HG03066 (cell line): ENCODE measurements around the gene FRAT2.
"Not testable (repeated sequence)": the region's sequence is repeated elsewhere in the genome, so short reads cannot be mapped to it uniquely, and the experiment has no call there.

Source experiments
- ATAC-seq: cut with Tn5 transposase; IDR thresholded peaks from one replicate; pipeline ENCODE4 v1.9.1; 2021; ENCODE audit warnings: low read depth; ENCODE audit not compliant: unreplicated experiment

The FRAT2 gene

DNA sequence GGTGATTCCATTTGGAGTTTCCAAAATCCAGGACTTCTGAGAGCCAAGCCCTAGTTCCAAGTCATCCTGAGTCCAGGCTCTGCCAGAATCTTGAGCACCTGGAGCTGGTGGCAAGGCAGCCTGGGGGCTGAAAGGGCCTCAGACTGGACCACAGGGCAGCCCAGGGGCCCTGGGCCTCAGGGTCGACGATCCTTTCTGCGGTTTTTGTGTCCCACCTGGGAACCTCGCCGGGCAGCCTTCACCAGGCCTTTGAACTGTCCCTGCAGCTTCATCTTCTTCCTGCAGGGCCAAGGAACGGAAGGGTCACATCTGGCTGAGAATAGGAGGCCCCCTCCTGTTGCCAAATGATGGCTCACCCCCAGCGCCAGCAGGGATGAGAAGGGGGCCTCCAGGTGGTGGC lies 22.4 kb upstream of the FRAT2 start:
- ATAC-seq: no peak

DNA sequence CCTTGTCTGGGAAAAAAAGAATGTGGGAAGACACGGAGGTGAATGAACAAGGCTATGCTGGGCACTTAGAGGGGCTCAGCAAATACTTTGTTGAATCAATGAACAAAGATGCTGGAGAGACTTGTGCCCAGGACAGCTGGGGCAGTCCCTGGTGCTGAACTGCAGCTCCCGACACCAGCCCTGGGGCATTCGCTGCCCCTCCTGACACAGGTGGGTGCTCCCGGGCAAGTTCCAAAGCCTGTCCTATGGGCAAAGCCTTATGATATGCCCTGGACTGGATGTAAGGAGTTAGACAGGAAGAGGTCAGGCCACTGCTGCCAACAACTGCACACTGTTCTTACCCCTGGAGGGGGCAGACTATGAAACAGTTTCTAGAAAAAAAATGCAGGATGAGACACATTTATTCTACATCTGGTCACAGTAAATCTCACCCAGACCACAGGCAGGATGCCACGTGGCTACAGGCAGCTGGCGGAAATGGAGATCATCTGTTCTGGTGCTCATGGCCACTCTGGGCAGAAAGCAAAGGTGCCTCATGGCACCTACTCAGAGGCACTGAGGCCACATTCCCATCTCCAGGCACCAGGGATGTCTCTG lies 21.9 kb upstream of the FRAT2 start:
- no peak for ATAC-seq

DNA sequence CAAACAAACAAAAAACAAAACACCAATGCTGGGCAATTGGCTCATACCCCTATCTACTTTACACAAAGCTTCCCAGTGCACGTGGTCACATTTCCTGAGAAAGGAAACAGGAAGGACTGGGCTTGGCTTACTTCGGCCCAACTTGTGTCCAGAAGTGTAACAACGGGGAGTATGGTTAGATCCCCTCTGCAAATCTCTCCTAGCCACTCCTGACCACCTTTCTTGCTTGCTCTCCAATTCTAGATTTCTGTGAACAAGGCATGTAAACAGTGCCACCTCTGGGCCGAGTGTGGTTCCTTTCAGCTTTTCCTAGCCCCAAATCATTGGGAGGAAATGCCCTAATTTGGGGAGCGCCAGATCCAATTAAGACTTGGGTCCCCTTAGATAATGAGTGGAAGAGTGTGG lies 21.0 kb upstream of the FRAT2 start:
- no peak for ATAC-seq

DNA sequence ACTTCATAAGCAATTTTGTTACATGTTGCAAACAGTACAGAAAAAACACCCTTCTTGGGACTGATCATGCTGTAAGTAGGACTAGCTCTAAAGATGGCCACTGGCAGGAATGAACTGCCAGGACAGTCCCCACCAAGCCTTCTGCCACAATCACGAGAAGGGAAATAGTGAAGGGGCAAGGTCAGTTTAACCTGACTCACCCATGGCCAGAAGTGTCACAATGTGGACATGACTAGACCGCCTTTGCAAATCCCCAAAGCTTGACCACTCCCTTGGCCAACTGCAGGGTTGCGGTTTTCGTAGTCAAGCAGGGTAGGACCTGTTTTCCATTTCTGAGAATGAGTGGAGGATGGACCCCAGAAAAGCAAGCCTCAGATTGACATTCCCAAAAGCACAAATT lies 19.4 kb upstream of the FRAT2 start:
- ATAC-seq: no peak

DNA sequence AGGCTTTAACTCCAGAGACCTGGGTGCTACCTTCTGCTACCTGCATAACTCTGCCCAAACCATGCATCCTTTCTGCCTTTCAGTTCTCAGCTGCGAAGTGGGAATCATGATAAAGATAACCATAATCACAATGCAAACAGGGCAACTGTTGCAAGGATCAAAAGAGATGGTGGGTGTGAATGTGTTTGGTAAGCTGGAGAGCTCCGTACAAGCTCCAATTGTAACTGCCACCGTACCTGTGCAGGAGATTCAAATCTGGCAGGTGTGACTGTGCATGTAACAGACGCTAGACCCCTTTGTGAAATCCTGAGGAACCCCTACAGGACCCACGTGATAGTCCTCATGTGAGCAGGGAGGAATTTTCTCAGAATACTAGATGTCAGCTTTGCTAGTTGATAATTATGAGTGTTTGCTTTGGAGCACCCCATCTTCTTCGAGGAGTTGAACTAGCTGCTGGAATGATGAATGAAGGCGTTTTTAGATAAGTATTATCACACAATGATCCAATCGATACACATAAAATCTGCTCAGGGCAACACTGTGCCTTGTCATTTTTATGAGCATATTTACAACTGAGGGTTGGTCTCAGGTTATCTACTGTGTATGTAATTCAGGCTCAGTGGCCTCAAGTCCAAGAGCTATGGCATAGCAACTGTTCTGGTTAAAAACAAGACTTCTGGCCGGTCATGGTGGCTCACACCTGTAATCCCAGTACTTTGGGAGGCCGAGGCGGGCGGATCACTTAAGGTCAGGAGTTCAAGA lies 15.4 kb upstream of the FRAT2 start:
- ATAC-seq: no peak

DNA sequence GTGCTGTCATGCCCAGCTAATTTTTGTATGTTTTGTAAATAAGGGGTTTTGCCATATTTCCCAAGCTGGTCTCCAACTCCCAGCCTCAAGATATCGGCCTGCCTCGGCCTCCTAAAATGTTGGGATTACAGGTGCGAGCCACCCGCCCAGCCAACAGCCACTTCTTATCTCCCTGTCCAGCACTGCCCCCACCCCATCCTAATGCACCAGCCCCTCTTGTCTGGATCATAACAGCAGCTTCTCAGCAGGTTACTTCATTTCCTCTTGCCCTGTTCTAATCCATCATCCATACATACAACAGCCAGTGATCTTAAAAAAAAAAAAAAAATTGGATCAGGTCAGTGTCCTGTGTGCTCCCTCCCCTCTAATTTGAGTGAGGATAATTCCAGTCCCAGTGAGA lies 12.8 kb upstream of the FRAT2 start:
- ATAC-seq: no peak

DNA sequence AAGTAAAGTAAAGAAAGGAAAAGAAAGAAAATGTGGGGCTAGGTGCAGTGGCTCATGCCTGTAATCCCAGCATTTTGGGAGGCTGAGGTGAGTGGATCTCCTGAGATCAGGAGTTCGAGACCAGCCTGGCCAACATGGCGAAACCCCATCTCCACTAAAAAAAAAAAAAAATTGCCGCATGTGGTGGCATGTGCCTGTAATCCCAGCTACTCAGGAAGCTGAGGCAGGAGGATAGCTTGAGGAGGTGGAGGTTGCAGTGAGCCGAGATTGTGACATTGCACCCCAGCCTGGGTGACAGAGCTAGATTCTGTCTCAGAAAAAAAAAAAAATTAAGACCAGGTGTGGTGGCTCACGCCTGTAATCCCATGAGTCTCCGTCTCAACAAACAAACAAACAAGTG lies 9.1 kb upstream of the FRAT2 start:
- ATAC-seq: not testable (repeated sequence)

DNA sequence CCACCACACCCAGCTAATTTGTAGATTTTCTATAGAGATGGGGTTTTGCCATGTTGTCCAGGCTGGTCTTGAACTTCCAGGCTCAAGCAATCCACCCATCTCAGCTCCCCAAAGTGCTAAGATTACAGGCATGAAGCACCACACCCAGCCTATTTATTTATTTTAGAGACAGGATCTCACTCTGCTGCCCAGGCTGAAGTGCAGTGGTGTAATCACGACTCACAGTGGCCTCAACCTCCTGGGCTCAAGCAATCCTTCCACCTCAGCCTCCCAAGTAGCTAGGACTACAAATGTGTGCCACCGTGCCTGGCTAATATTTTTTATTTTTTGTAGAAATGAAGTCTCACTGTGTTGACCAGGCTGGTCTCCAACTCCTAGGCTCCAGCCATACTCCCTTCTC lies 6.9 kb upstream of the FRAT2 start:
- no peak for ATAC-seq

DNA sequence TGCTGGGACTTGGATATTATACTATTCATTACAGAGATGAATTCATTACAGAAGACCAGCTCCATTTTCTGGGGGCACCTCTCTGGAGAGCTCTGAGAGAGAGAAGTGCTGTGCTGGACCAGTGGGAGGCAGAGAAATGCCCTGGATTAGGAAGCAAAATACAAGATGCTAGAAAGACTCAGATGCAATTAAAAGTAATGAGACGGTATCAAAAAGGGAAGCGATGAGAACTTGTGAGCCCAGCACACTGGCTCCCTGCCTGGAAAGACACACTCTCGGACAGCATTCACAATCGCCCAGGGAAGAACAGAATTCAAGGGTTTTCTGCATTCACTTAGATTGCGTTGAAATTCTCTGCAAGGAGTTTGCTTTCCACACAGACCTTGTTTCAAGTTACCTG lies 3.5 kb upstream of the FRAT2 start:
- no peak for ATAC-seq

DNA sequence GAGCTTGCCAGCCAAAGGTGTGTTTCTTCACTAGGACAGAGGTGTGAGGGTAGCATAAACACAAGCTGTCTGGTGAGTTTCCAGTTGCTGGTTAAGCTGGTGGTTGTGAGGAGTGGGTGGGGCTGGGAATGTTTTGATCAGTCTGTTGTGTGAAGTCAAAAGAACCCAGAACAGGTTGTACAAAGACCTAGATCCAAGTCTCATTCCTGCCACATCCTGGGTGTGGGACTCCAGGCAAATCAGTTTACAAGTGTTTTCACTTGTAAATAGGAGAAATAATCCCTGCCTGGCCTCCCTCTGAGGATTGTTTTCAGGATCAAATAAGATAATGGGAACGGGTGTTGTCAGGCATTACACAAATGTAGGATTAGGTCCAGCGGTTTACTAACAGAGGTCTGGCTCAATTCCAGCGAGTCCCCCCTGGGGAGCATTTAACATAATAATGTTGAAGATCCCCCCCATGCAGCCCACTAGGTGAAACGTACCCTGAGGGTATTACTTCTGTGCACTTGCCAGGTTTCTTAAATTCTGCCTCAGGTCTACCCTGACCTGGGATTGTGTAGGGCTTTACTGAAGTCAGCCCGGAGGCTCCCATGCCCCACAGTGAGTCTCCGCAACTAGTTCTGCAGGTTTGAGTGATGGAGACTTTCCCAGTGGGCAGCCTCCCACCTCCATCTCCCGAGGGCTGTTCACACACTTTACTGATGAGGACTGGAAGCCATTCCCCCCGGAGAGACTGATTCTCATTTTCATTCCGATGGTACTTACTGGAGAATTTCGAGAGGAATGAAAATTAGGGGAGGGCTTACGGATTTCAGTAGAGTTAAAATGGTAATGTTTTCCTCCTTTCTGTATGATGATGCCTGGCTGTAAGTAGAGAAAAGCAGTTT lies 2.7 kb upstream of the FRAT2 start:
- no peak for ATAC-seq

DNA sequence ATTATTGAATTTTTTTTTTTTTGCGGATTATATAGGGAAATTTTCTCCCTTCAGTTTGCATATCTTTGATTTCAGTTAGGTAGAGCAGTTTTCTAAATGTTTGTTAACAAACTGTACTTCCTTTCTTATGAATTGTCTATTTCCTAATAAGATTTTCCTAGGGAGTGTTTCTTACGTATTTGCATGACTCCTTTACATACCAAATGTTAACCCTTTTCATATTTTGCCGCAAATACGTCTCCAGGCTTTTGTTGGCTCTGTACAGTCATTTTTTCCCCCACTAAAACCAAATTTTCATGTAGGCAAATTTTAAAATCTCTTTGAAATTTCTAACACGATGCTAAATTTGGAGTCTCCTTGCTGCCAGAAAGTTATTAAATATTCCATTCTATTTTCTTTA lies 1.9 kb upstream of the FRAT2 start:
- ATAC-seq: no peak

DNA sequence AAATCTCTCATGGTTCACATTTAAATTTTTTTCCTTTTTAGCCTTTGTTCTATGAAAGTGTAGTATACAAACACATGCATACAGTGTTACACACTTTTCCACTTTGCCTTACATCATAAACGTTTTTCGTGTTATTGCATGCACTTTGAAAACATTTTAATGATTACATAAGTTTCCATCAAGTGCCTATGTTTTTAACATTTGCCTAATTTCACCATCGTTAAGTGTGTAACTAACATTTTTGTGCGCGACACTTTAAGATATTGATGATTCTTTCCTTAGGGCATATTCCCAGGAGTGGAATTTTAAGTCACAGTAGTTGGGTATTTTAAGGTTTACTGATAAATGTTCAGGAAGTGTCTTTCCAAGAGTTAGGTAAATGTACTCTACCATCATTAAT lies 1.5 kb upstream of the FRAT2 start:
- ATAC-seq: no peak

DNA sequence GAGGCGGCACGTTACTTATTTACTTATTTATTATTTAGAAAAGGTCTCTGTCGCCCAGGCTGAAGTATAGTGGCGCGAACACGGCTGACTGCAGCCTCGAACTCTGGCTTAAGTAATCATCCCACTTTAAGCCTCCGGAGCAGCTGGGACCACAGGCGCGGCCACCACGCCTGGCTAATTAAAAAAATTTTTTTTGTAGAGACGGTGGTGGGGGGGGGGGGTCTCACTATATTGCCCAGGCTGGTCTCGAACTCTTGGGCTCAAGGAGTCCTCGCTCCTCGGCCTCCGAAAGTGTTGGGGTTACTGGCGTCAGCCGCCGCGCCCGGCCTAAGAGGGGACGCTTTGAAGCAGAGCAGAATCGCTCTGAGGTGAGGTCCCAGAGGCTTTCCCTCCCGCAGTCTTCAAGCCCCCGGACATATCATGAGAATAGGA lies 675 bp upstream of the FRAT2 start:
- peak; percentile 1 for ATAC-seq

DNA sequence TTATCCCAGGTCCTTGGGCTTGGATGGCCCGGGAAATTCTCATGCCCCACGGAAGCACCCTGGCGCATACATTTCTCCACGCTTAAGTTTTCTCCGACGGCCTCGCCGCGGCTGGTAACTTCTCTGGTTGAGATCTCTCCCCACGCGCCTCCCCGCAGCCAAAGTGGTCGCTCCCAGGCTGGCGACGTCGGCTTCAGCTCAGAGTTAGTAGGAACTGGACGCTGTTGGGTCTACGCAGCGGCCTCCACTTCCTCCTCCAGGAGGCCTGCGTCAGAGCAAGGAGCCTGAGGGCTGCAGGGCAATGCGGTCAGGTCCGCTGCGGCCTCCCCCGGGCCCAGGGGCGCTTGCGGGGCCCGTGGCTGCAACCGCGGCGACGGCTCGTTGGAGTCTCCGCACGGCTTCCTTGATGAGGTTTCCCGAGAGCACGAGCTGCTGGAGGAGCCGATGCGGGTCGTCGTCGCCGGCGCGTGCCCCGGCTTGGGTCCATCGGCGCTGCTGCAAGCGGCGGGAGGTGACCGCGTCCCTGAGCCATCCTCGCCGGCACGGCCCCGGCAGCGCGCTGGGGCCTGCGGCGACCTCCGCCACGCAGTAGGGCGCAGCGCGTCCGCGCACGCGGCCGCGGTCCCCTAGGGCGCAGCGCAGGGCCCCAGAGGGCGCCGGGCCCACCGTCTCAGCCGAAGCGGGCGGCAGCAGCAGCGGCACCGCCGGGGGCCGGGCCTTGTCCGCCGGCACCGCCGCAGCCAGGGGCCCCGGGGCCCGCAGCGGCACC lies 744 bp downstream of the FRAT2 start:
- peak; percentile 22 for ATAC-seq

DNA sequence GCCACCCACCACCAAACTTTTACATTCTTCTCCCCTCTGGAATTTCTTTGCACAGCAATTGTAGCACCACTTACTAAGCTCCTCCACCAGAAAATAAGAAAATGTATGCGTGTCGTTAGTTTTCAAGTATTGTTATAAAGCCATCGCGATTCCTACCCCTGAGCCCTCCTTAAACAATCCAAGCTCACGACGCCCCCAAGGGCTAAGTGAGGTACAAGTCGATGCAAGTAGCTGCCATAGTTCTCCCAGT lies 1.3 kb downstream of the FRAT2 start:
- no peak for ATAC-seq

DNA sequence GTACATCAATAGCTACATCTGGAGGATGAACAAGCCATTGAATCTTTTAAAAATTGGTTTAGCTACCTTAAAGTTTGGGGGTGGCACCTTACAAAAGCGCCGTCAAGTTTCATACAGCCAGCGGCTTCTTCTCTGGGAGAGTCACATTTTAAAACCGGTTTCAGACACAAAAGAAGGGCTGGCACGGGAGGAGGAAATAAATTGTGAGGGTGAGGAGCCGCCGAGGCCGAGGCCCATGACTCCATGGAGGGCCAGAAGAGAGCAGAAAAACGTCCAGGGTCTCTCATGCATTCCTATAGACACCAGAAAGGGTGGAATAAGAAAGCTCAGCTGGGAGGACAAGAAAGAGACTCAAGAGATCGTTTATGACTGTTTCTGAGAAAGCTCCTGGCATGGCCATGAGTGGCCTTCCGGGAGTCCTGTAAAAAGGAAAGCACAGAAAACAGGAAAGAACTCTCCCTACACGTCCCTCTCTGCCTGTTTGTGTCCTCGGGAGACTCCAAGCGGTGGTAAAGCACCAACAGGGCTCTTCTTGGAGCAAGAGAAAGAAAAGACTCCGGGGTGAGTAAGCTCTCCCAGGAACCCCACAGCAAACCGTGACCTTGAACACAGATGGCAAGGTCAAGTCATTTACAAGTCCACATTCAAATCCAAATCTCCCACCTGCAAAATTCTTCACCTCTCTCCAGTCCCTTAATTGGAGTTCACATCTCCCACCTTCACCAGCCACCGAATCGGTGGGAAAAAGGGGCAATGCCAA lies 1.8 kb downstream of the FRAT2 start:
- ATAC-seq: no peak

DNA sequence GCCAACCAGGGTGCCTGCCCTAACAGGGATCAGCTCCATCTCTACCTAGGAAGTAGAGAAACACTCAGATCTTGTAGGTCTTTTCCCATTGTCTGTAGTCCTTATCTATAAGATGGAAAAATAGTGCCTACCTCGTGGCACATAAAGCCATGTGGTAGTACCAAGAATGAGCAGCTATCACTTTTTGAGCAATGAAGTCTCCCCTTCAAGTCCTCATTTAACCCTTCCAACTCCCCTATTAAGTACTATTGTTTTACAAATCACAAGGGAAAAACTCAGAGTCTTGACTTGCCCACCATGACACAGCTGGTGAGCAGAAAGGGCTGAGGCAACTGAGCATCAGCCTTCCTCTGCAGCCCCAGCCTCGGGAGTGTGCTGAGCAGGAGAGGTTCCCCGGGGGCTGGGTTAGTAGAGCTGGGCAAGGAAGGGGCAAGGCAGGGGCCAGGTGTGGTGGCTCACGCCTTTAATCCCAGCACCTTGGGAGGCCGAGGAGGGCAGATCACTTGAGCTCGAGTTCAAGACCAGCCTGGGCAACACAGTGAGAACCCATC lies 3.3 kb downstream of the FRAT2 start:
- no peak for ATAC-seq

DNA sequence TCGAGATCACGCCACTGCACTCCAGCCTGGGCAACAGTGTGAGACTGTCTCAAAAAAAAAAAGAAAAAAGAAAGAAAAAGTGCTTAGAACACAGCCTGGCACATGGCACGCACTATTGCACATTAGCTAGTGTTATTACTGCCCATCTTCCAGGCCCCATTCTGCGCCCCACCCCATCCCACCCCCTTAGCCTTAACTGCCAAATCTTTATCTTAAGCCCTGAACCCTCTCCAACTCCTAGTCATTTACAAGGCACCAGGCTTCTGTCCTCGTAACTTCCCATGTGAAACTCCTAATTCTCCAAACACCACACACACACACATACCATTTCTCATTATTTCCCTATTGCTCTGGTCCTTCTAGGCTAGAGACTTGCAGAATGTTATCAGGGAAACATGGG lies 4.8 kb downstream of the FRAT2 start:
- ATAC-seq: no peak

DNA sequence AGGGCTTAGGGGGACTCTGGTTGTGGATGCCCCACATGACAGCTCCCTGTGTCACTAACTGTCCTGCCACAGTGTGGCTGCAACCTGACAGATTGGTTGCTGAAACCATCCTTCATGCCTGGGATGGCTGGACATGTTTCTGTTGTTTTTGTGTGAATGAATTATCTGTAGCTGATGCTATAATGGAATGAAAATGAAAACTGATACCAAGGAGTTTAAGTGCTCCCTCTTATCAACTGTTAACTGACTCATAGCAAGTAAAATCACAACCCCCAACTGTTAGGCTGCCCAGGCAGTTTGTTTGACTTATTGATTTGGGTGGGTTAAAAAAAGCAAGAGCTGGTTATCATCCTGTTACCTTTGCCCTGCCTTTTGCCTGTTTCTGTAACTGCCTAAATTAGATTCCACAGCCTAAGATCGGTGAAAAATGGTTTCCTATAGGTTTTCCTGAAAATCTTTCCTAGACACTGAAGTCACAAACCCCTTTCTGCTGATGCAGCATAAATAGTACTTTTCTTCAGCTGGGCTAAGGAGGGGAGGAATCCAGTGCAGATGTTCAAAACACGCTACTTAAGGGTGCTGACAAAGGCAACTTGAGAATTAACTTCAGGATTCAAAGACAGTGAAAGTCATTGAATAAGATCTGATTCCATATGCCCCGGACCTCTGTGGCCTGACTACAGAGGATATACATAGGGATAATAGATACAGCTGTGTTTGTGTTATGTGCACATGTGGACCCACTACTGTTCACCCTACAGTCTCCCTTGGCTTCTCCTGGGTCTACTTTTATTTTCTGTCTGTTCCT lies 5.7 kb downstream of the FRAT2 start:
- no peak for ATAC-seq
